Daoy (cell line): ENCODE data around the gene MARVELD1. TPM values are rescaled to one million over a fixed set of nuclear protein-coding genes. Genes with fewer than 3 reads are reported as not detected.
A peak's percentile ranks its signal among the peaks of the same experiment; 100 is the strongest.
"Not testable (repeated sequence)": the region's sequence is repeated elsewhere in the genome, so short reads cannot be mapped to it uniquely, and the experiment has no call there.

ENCODE experiments used
- DNase-seq: peaks from one replicate; pipeline ENCODE4 v3.0.0-alpha.2; 2015; ENCODE audit warnings: low read depth
- total RNA-seq: library from RNA; depleted of rRNA; stranded (reverse); fragments of >200 nt; shearing (Covaris generic); gene quantifications from 2 replicates; pipeline ENCODE4 v1.2.3, GENCODE V29; 2014

MARVELD1 gene
- total RNA-seq, 1 experiment from 2014 or later: 16.8 TPM

DNA sequence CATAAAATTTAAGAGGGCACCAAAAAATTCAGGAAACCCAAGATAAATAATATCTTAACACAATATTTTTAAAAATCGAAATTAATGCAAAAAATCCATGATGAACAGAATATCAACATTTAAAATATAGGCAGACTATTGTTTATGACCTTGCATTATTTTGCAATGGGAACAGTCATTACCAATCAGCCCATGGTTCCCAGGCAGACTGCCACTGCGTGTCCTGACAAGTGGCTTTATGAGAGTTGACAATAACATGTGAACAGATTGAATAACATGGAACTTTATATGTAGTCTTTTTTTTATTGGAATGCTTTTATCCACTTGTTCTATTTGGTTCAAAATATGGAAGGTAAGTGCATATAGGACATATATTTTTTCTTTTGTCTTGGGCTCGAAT, 23.4 kb upstream of the MARVELD1 start:
- DNase-seq: no peak

DNA sequence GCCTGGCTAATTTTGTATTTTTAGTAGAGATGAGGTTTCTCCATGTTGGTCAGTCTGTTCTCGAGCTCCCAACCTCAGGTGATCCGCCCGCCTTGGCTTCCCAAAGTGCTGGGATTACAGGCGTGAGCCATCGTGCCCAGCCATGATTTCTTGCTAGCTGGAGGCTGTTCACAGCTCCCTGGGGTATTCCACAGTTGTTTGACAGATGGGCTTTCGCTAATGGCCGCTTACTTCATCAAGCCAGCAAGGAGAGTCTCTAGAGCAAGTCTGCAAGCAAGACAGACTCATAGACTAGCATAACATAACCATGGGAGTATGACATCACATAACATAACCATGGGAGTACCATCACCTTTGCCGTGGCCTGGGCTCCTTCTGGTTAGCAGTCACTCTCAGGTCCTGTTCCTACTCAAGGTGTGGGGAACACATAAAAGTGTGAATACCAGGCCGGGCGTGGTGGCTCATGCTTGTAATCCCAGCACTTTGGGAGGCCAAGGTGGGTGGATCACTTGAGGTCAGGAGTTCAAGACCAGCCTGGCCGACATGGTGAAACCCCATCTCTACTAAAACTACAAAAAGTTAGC, 15.4 kb upstream of the MARVELD1 start:
- DNase-seq: not testable (repeated sequence)

DNA sequence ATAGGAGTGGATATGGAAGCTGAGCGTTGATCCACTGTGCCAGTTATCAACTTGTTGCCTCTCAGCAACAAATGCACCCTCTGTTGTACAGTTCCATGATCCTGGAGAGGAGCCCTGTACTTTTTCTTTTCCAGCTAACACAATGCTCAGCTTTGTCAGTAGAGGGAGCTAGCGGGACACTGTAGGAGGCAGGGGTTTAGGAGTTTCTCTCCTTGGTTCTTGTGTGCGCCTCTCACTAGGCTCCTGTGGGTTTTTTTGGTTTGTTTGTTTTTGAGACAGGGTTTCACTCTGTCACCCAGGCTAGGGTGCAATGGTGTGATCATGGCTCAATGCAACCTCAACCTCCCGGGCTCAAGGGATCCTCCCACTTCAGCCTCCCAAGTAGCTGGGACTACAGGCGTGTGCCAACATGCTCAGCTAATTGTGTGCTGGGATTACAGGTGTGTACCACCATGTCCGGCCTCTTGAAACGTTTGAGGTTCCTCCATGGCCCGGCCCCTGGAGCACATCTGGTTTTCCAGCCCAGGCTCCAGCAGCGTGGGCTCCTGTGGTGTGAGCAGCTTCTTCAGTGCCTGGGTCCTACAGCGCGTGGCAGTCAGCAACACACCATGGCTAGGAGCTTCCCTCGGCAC, 12.0 kb upstream of the MARVELD1 start:
- DNase-seq: peak; percentile 55

DNA sequence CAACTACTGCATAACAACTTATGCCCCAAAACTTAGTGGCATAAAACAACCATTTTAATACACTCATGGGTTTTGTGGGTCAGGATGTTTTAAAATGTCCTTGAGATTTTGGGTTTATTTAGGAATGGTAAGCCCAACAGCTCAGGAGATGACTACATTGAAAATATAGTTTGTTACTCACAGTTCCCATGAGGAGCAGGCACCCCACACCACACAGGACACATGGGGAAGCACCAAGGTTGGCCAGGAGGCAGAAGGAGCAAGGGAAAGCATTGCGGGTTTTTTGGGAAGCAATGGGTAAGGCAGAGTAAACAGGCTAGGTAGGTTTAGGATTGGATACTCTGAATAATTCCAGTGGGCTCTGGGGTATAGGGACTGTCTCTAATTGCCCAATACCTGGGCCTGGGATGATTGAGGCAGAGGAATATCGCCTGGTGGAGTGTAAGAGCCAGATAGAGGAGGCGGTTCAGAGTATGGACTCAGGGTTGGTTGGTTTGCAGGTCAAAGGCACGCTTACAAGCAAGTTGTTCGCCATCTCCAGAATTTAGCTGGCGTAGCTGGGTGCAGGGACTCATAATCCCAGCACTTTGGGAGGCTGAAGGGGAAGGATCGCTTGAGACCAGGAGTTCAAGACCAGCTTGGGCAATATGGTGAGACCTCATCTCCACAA, 10.0 kb upstream of the MARVELD1 start:
- no peak for DNase-seq

DNA sequence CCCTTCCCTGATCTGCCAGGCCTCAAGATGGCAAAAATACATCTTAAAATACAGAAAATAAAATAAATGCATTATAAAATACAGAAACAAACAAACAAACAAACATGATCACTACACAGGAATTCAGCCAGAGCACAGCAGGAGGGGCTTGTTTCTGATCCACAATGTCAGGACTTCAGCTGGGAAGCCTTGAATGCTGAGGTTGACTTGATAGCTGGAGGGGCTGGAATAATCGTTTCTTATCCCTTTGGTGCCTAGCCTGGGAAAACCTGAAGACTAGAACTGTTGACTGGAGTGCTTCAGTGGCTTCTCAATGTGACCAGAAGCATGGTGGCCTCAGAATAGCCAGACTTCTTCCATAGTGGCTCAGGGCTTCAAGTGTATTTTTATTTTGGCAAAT, 9.2 kb upstream of the MARVELD1 start:
- no peak for DNase-seq

DNA sequence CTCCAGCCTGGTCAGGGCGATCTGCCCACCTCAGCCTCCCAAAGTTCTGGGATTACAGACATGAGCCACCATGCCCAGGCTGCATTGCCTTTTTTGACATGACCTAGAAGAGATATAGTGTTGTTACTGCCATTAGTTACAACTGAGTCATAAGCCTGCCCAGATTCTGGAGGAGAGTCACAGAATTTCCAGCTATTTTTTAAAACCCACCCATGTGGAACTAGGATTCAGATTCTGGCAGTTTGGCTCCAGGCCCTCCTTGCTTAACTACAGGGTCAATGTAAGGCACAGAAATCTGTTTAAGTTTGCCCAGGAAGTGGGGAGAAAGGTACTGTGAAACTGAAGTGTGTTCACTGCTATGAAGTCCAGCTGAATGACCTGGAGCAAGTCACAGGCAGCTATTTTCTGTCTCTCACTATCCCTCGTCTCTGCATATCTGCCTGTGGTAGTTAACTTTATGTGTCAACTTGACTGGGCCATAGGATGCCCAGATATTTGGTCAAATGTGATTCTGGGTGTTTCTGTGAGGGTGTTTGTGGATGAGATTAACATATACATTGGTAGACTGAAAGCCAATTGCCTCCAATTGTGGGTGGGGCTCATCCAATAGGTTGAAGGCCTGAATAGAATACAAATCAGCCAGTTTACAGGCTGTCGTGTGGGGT, 8.4 kb upstream of the MARVELD1 start:
- no peak for DNase-seq

DNA sequence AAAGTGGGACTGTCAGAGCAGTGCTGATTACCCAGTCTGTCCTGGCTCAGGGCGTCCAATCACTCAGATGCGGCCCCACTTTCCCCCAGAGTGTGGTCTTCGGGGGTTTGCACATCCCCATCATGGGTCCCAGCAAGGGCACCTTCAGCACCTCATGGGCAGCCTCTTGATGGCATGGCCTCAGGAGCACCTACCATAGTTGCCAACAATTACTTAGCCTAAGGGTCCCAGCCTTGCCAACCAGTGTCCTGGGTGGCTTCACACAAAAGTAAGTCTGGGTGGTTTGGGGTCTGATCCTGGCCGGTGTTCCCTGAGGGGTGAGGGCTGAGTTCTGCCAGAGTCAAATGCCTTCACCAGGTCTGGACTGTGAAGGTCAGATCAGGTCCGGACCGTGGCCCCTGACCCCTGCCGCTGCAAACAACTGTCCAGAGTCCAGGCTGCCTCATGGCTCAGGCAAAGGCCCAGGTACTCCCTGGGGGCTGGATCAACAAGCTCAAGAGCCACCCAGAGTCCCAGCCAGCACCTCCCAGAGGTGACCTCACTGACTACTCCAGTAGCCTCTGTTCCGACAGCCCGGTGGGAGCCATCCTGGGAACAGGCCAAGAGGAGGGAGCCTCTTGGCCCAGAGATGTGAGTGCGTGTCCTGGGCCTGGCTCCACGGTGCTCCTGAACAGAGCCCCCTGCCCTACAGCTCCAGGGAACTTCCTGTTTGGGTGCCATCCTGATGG, 6.2 kb upstream of the MARVELD1 start:
- no peak for DNase-seq

DNA sequence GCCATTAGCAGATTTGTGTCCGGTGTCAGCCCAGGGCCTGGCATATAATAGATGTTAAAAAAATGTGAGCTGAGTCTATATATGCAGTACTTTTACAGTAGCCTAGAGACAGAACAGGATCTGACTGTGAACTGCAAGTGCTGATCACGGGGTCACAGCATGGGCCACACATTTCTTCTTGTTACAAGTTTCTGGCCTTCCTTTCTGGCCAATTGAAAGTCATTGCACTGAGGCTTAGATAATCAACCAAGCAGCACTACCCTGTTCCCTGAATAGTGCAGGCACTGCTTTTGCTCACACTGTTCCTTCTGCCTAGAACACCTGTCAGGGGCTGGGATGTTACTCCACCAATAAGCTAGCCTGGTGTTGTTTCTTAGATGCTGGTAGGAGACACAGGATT, 5.4 kb upstream of the MARVELD1 start:
- no peak for DNase-seq

DNA sequence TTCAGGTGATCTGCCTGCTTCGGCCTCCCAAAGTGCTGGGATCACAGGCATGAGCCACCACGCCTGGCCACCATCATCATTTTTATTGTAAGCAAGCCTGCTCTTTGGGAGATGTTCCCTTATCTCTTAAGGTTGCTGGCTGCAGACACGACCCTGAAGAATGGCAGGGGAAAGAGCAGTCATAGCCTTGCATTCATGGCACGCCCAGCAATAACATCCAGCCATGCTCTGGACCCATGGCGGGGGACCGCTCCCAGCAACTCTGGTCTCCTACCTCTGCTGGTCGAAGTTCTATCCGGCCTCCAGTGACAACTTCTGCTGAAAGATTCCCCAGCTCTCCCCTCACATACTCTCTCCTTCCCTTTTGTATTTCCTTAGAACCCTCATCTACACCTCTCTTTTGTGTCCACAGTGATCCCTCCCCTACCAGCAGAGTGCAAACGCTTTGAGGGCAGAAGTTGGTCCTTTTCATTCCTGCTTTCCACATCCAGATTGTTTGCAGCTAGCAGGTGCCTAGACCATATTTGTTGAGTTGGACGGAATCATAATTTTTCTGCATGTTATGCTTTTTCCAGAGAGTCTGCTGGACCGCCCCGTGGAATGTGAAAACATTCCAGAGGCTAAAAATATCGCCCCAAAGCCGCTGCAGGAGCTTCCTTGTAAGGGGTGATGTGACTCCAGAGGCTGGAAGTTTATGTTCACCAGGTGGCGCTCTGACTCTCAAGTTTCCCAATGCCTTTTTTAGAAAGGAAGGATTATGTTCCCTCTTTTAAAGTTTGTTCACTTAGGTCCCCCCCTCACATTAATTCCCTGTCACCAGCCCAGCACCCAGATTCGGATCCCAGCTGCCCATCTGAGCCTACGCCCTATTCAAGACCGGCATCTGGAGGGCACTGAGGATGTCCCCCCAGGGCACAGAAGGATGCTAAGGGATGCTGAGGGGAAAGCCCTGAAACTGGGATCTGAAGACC, 4.3 kb upstream of the MARVELD1 start:
- DNase-seq: peak; percentile 37

DNA sequence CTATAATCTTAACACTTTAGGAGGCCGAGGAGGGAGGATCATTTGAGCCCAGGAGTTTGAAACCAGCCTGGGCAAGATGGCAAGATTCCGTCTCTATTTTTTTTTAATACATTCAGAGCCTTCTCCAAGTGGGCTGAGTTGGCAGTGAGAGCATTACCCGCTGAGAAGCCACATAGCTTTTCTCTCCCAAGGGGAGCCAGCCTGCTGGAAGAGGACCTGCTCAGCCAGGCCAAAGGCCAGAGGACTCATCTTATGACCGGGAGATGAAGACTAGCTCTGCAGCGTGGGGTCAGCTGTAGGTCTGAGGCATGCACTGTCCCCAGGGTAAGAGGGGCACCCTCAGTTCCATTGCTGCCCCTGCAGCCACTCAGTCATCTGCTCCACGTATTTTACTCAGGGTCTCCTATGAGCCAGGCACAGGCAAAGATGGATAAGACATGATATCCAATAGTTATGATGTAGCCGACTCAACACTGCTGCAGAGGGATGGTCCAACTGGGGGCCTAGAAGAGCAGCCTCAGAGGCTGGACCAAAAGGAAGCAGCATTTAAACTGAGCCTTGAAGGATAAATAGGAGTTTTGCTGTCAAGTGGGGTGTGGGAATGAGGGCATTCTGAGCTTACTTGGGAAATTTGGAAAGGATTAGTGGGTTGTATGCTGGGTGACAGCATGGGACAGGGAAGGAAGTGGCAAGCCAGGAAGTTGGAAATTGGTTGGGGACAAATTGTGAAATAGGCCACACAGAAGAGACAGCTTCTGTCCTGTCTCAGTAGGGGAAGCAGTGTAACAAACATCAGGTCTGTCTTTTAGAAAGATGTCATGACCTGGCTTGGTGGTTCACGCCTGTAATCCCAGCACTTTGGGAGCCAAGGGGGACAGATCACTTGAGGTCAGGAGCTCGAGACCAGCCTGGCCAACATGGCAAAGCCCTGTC, 1.6 kb upstream of the MARVELD1 start:
- no peak for DNase-seq

DNA sequence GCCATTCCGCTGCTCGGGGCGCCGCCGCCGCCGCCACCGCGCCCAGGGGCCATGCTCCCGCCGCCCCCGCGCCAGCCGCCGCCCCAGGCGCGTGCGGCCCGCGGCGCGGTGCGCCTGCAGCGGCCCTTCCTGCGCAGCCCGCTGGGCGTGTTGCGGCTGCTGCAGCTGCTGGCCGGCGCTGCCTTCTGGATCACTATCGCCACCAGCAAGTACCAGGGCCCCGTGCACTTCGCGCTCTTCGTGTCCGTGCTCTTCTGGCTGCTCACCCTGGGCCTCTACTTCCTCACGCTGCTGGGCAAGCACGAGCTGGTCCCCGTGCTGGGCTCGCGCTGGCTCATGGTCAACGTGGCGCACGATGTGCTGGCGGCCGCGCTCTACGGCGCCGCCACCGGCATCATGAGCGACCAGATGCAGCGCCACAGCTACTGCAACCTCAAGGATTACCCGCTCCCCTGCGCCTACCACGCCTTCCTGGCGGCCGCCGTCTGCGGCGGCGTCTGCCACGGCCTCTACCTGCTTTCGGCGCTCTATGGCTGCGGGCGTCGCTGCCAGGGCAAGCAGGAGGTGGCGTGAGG, 383 bp downstream of the MARVELD1 start:
- DNase-seq: peak; percentile 79

DNA sequence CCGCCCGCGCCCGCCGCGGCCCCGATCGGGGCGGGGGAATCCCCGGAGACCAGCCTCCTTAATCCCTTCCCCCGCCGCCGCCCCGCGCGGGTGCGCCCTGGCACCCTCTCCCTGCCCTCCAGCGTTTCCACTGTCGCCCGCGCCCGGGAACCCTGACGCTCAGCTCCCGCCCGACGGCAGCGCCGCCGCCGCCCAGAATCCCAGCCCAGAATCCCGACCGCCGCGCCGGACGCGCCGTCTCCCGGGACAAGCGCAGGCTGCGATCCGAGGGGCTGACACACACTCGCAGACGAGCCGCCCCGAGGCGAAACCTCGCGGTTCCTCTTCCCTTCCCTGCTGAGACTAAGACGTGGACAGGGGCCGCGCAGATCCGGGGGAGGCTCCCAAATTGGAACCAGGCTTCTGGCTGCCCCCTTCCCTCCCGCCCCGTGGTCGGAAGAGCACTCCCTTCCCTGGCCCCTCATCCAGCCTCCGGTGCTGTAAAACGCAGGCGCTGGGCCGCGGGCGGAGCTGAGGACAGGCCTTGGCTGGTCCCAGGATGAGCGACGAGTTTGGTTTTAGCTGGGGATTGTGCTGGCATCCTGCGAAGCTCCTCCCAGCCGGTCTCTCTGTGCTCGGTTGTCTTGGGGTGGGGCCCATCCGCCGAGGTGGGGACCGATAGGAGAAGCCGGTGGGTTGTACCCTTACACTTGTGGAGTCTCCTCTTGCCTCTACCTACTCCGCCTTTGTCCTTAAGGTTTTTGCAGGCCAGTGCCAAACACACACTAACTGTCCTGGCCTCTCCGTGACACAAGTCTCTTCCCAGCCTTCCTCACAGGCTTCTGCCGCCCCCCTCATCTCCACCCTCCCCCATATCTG, 1.1 kb downstream of the MARVELD1 start:
- DNase-seq: peak; percentile 68

DNA sequence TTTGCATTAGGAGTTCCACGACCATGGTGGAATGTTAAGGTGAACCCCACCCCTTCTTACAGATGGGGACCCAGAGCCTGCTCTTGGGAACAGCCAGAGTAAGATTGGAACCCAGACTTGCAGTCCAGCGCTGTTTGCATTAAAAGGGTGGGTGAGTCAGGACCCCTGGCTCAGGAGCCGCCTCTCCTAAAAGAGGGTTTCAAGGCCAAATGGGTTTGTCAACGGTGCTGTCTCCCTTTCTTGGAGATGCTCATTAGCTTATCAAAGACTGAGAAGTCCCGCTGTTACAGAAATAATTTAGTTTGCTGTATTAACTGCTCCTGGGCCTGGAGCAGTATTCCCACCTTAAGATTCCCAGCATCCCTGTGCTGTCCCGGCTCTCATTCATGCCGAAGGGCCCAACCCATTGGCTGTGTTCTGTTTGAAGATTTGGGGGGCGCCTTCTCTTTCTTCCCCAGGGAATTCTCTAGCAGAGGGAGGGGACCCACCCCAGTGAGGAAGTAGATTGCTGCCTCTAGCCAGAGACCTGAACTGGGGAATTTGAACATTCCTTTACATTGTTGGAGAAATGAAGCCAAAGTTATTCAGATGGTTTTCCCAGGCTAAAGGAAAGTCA, 1.8 kb downstream of the MARVELD1 start:
- no peak for DNase-seq

DNA sequence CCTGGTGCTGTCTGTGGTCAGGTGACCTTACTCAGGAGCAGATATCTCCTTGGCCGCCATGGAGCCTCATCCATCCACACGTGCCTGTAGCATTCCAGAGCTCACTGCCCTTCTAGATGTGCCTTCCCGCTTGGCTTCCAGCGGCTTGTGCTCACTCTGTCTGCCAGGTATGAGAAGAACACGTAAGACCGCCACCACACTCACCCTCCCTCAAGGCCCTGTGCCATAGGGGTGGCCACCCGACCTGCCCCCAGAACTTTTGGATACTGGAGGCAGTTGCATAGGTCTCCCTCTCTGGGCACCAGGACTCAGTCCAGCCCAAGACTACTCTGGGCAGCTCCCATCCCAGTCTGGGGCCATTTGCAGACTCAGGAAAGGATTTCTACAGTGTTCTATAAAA, 4.1 kb downstream of the MARVELD1 start:
- DNase-seq: no peak

DNA sequence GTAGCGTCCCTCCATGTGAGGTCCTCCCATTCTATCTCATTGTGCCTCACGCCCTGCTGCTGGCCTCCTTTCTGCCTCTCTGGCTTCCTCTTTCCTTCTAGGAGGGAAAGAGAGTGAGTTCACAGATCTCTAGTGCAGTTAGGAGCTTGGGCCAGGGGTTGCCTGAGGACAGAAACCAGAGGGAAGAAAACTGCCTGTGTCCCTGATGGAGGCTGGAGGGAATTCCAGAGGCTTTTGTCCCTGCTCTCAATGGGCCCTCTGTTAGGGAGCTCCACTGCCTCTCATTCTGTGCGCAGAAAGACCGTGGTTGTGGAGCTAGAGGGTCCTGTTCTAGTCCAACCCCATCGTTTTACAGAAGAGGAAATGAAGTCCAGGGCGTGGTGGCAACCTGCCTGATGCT, 4.6 kb downstream of the MARVELD1 start:
- no peak for DNase-seq

DNA sequence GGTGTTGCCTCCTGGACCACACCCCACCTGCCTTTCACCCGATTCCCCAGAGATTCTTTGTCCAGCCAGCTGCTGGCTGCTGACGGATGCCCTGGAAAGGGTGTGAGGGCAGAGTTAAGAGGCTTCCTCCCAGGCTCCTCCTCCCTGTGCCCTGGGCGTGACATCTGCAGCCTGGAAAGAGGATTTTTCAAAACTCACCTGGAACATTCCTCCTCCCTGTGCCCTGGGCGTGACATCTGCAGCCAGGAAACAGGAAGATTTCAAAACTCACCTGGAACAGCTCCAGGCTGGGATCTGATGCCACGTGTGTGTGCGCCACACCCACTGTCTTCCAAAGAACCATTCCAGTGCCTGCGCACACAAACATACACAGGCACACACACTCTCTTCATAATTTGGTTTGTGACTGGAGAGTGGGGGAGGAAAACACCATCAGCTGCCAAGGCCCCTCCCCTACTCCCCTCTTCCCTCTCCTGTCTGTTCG, 5.2 kb downstream of the MARVELD1 start:
- DNase-seq: no peak

DNA sequence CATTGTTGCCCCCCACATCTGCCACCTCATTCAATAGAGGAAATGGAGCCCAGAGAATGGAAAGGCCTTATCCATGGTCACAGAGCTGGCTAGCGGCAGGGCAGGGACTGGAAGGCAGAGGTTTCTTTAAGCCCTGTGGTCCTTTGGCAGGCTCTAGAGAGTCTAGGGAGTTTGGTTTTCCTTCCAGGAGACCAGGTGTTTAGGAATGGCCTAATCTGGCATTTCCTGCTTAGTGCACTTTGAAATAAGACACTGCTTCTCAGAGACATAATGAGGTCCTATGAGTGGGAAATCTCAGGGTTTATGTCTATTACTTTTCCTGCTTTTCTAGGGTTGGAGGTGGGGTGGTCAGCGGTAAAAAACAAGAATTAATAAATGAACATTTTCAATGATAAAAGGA, 6.1 kb downstream of the MARVELD1 start:
- DNase-seq: no peak
